NCI-H146 (cell line): Measurements from ENCODE around the gene MAPK1.
"Not testable (repeated sequence)": the region's sequence is repeated elsewhere in the genome, so short reads cannot be mapped to it uniquely, and the experiment has no call there.

Experiments used
- DNase-seq: peaks from one replicate; lab custom pipeline; 2025; lab: John Stamatoyannopoulos, UW

Gene MAPK1

DNA sequence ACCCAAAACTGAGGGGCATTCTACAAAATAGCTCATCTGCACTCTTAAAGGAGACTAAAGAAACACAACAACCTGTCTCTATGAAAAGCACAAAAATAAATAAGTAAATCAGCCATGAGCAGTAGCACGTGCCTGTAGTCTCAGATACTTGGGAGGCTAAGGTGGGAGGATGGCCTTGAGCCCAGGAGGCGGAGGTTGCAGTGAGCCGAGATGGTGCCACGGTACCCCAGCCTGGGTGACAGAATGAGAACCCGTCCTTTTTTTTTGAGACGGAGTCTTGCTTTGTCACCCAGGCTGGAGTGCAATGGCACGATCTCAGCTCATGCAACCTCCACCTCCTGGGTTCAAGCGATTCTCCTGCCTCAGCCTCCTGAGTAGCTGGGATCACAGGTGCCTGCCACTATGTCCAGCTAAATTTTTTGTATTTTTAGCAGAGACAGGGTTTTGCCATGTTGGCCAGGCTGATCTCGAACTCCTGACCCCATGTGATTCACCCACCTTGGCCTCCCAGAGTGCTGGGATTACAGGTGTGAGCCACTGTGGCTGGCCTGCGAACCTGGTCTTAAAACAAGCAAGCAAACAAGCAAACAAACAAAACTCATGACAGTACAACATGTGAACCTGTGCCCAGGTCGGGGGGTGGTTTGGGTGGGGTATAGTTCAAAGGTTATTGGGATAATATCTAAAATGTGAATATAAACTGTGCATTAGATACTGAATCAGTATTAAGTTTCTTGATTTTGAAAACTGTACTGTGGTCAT lies 76.4 kb downstream of the MAPK1 start:
- not testable (repeated sequence) for DNase-seq

DNA sequence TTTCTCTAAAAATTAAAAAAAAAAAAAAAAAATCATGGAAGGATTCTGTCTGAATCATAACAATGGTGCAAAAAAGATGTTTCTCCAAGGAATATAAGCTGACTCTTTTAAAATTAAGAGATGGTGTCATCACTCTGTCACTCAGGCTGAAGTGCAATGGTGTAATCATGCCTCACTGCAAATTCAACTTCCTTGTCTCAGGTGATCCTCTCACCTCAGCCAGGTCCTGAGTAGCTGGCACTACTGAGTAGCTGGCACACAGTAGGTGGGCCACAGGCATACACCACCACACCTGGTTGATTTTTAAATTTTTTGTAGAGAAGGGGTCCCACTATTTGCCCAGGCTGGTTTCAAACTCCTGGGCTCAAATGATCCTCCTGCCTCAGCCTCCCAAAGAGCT lies 77.1 kb downstream of the MAPK1 start:
- DNase-seq = no peak

DNA sequence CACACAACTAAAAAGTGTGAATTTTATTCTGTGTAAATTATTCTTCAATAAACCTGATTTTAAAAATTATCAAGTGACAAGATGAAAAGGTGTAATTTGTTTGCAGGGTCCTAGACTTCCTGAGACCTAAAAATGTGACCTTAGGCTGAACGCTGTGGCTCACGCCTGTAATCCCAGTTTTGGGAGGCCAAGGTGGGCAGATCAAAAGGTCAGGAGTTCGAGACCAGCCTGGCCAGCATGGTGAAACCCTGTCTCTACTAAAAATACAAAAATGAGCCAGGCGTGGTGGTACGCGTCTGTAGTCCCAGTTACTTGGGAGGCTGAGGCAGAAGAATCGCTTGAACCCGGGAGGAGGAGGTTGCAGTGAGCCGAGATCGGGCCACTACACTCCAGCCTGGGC lies 79.9 kb downstream of the MAPK1 start:
- not testable (repeated sequence) for DNase-seq

DNA sequence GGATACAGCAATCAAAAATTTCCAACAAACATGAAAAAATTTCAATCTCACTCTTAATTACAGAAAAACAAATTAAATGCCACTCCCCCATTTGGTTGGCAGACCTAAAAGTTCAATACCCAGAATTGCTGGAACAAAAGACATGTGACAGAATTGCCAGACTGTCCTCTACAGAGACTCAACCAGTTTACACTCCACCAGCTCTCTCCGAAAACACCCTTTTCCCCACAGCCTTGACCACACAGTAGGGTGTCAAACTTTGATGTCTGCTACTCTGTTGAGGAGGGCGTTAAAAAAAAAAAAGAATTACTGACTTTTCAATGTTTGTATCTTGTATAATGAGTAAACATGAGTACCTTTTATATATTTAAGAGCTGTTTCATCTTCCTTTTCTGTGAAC lies 87.2 kb downstream of the MAPK1 start:
- DNase-seq = no peak

DNA sequence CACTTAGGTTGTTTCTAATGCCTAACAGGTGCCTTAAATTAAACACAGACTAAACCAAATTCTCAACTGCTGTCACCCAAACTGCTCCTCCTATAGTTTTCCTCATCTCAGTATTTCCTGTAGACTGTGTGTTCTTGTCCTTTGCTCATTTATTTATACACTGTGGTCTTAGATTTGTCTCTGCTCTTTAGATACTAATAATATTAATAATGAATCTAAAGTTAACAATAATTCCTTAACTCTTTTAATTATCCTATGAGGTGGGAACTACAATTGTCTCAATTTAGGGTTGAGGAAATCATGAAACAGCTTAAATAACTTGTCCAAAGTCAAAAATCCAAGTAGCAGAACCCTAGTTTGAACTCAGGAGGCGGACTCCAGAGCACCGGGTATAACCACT lies 88.0 kb downstream of the MAPK1 start:
- no peak for DNase-seq

- no peak for DNase-seq
Measured at GRCh38 chr22:21778705-21779363, 88.6 kb downstream of the MAPK1 start.

- no peak for DNase-seq
Measured at GRCh38 chr22:21771631-21771976, 95.8 kb downstream of the MAPK1 start.

DNA sequence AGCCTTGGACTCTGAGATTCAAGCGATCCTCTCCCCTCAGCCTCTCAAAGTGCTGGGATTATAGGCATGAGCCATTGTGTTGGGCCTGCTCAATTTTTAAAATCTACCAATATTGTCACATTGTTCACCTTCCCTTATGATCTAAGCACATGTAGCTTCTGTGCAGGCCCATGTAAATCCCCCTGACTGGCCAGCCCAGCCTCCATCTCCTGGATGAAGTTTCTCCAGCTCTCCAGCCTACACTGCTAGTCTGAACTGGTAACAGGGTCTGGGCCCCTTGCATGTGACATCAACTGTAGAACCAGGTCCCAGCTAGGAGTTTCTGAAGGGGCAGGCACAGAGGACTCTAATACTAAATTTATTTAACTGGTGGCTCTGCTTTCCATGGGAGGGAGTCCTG lies 99.0 kb downstream of the MAPK1 start:
- no peak for DNase-seq

GRCh38 chr22:21766691-21767462 lies 100.6 kb downstream of the MAPK1 start:
- no peak for DNase-seq

GRCh38 chr22:21765909-21766529 lies 101.4 kb downstream of the MAPK1 start:
- no peak for DNase-seq

DNA sequence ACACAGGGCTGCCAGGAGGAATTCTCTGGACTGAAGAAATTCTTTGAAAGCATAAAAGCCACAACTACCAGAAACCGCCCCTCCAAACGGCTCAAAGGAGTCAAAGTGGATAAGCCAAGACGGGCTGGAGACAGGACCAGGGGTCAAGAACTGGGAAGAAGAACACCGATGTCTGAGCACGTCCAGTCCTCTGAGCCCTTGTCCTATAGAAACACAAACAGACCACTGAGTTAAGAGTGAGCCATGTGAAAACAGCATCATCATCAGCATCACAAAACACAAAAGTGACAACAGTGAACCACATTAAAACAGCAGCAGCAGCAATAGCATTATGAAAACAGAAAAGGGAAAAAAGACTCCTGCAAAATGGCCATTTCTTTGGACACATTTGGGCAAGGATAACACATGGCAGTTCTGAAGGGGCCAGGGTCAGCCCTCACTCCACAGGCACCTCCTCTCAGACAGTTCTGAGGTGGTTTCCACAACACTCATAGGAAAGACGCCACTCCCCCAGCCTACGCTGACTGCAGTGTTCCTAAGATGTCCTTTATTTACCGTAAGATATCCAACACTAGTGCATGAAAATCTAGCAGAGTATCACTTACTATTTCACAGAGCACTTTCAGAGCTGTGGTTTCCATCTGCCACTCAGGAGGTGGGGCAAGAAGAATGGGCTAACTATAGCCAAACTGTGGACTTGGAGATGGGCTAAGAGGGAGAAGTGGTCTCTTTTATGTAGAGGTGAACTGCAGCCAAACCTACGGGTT lies 103.2 kb downstream of the MAPK1 start:
- DNase-seq = no peak

GRCh38 chr22:21762712-21763581 lies 104.5 kb downstream of the MAPK1 start:
- DNase-seq = no peak

DNA sequence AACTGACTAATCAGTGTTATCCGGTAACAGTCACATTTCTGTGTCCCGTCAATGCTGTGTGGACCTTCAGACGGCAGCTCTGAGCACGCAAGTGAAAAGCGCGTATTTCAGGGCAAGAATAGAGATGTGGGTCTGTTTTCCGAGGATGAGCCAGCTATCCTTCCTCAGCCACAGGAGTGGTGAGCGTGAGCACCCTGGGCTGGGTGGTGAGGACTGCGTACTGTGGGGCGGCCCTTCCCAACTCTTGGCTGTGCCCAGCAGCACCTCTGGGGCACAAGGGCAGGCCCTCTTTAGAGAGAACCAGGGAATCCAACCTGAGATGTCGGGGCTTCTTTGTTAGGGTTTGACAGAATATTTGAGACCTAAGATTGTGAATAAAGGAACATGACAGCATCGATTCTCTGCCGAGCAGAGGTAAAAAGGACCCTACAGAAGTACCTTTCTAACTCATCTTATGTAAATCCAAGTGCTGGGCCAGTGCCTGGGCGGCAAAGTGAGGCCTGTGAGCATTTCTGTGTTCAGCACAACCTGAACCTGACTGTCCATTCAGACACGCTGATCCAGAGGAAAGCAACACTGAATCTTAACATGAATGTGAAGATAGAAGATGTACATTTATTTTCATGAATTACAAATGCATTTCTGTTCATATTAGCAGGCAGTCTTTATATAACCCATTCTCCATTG lies 105.3 kb downstream of the MAPK1 start:
- no peak for DNase-seq

GRCh38 chr22:21761086-21761485 lies 106.4 kb downstream of the MAPK1 start:
- DNase-seq = no peak

DNA sequence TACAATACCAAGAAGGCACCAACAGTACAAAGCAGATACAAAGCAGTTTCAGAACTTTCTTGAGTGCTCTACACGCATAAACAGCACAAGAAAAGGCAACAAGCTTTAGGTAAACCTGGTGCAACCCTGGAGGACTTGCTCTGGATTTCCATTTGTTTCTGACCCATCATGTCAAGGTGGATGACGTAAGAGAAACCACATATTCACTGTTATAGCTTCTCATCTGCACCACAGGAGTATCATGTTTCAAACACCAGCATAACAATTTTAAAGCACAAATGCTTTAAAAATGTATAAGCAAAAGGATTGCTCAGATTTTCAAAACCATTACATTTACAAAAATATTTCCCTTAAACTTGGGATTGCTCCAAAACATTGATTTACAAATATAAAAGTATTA lies 106.8 kb downstream of the MAPK1 start:
- no peak for DNase-seq

DNA sequence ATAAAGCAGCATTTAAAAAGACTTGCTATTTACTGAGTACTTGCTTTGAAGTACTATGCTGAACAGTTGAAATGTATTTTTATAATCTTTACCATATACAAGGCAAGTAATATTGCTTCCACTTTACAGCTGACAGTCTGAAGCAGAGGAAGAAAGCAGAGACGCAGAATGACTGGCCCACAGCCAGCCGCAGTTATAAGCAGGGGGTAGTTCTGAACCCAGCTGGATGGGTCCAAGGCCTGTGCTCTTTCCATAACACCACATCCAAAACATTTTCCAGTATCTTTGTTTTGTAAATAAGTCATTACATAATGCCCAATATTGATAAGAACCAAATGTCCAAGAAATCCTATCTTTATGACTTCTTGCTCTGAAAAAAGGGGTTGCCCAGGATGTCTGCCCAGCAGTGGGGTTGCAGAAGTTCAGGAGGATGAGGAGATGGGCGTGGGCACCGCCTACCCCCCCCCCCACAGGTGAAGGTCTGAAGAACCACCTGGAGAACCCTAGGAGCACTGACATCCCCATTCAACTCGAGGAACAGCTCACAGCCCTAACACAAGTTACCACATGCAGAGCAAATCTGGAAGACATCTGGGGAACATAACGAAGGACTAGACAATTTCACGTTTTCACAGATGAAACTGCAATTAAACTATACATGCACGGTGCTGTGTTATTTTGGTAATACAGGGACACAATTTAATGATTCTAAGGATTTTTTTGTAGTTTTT lies 107.6 kb downstream of the MAPK1 start:
- no peak for DNase-seq

DNA sequence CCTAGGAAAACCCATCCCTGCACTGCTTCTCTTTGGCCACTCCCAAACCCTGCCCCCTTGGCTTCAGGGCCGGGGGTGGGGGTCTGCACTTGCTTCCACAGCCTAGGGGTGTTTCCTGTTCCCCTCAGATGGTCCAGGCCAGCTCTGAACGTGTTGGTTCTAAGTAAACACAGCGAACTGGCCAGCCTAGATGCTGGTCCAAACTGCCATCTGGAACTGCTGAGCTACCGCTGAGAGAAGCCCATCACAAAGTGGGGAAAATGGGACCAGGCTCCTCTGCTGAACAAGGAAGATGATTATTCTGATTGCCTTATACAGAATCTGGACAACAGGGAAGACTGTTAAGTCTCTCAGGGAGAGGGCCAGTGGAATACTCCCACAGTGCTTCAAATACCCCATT lies 108.4 kb downstream of the MAPK1 start:
- DNase-seq = no peak

DNA sequence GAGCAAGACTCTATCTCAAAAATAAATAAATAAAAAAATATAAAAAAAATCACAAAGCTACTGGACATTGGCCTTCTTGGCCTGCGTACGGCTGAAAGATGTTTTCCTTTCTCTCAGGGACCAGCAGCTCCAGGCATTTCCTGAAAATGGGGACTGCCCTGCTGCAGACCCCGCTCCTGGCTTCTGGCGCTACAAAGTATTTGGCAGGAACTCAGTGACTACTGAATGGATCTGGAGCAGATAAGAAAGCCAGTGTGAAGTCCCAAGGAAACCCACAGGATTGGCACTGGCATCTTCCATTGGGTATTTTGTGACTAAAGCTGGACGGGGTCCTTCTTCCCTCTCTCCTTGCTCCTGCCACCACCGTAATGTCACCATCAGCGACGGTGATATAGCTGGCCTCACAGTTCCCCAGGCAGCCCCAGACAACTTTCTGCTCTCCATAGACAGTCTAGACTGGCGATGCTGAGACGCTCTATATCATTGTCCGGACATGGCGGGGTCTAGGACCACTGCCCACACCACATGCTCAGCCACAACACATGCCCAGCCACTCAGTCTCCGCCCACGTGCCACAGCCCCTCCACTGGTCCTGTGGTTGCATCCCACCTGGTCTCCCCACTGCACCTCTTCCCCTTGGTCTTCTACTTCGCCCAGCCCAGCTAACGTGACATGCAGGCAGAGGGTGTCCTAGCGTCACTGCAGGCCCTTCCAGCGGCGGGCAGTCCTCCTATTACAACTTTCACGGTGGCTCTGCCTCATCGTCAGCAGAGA lies 109.2 kb downstream of the MAPK1 start:
- DNase-seq = no peak

GRCh38 chr22:21755851-21756284 lies 111.6 kb downstream of the MAPK1 start:
- no peak for DNase-seq
